Activated CD4-positive, CD25-positive, alpha-beta regulatory T cell (primary cell): ENCODE data around the gene RPH3AL.
"Not testable (repeated sequence)": the region's sequence is repeated elsewhere in the genome, so short reads cannot be mapped to it uniquely, and the experiment has no call there.

Source experiments
- DNase-seq, 4 experiments: peaks; one replicate each; lab custom pipeline; 2025; lab: John Stamatoyannopoulos, UW

RPH3AL gene

GRCh38 chr17:260944-261343 is 91.7 kb downstream of the RPH3AL start:
- no peak for DNase-seq

GRCh38 chr17:260031-260791 is 92.4 kb downstream of the RPH3AL start:
- DNase-seq = no peak

GRCh38 chr17:259341-259976 is 93.1 kb downstream of the RPH3AL start:
- no peak for DNase-seq

- no peak for DNase-seq
Observed at GRCh38 chr17:258906-259305, 93.7 kb downstream of the RPH3AL start.

GRCh38 chr17:258045-258734 is 94.4 kb downstream of the RPH3AL start:
- DNase-seq = no peak

GRCh38 chr17:253091-253846 is 99.3 kb downstream of the RPH3AL start:
- DNase-seq = no peak

GRCh38 chr17:252456-252855 is 100.2 kb downstream of the RPH3AL start:
- DNase-seq = no peak

- DNase-seq = no peak
Observed at GRCh38 chr17:251531-251930, 101.1 kb downstream of the RPH3AL start.

- DNase-seq = no peak
Observed at GRCh38 chr17:250487-251300, 101.9 kb downstream of the RPH3AL start.

GRCh38 chr17:249236-249993 is 103.2 kb downstream of the RPH3AL start:
- DNase-seq = no peak

GRCh38 chr17:248337-249235 is 104.0 kb downstream of the RPH3AL start:
- no peak for DNase-seq

- DNase-seq = no peak
Observed at GRCh38 chr17:247767-248166, 104.8 kb downstream of the RPH3AL start.

- no peak for DNase-seq
Observed at GRCh38 chr17:246851-247421, 105.7 kb downstream of the RPH3AL start.

GRCh38 chr17:246226-246625 is 106.4 kb downstream of the RPH3AL start:
- DNase-seq = no peak

GRCh38 chr17:245611-246010 is 107.0 kb downstream of the RPH3AL start:
- DNase-seq = no peak

GRCh38 chr17:245020-245419 is 107.6 kb downstream of the RPH3AL start:
- DNase-seq = no peak

GRCh38 chr17:243924-244323 is 108.7 kb downstream of the RPH3AL start:
- DNase-seq = not testable (repeated sequence)

GRCh38 chr17:238964-239259 is 113.7 kb downstream of the RPH3AL start:
- no peak for DNase-seq
